H1 (cell line): Measurements from ENCODE around the gene ARHGAP10. TPM values are rescaled to one million over a fixed set of nuclear protein-coding genes. Genes with fewer than 3 reads are reported as not detected.
A peak's percentile ranks its signal among the peaks of the same experiment; 100 is the strongest.

Experiments used
- CTCF ChIA-PET: fragments of 300-600 bp; sonication (Branson Sonifier 250); formaldehyde crosslinking; loops from one replicate; lab custom pipeline; 2021; ENCODE audit not compliant: partially characterized antibody; lab: Charles Lee
- POLR2A ChIA-PET: fragments of 300-600 bp; sonication (Branson Sonifier 250); formaldehyde crosslinking; loops from one replicate; lab custom pipeline; 2021; ENCODE audit warnings: inconsistent platforms; ENCODE audit not compliant: partially characterized antibody; lab: Charles Lee
- DNase-seq, 2 experiments: peaks; one replicate each; pipeline versions ENCODE4 v3.0.0 to v3.0.0-alpha.2; 2010 to 2022; ENCODE audit warnings: low spot score in 2 of 2, low read depth in 1 of 2, mixed read lengths in 1 of 2
- FAIRE-seq: peaks from 2 replicates; lab custom pipeline; 2011; peaks lifted over from hg19 to GRCh38; lab: Jason Lieb, UNC
- H2AFZ ChIP-seq: 2 replicates; pipeline ENCODE4 v1.8.1; 2012; ENCODE audit warnings: low read length, inconsistent platforms
- H2AK5ac ChIP-seq: 2 replicates; pipeline ENCODE4 v1.6.1; 2013; ENCODE audit warnings: low read depth, low read length
- H2BK120ac ChIP-seq: replicated peaks from 2 replicates; pipeline ENCODE3; 2013; ENCODE audit warnings: low read depth, low read length, inconsistent platforms
- H2BK12ac ChIP-seq: 2 replicates; pipeline ENCODE4 v1.6.1; 2013; ENCODE audit warnings: low read depth, low read length
- H2BK15ac ChIP-seq: 2 replicates; pipeline ENCODE4 v1.6.1; 2013; ENCODE audit warnings: low read length
- H2BK20ac ChIP-seq: 2 replicates; pipeline ENCODE4 v1.6.1; 2013; ENCODE audit warnings: low read length
- H2BK5ac ChIP-seq: 2 replicates; pipeline ENCODE4 v1.6.1; 2013; ENCODE audit warnings: low read depth, low read length
- H3K14ac ChIP-seq: 2 replicates; pipeline ENCODE4 v1.6.1; 2013; ENCODE audit warnings: inconsistent platforms; ENCODE audit not compliant: insufficient read length
- H3K18ac ChIP-seq: 2 replicates; pipeline ENCODE4 v1.6.1; 2013; ENCODE audit warnings: low read length; ENCODE audit errors: extremely low read depth
- H3K23ac ChIP-seq: 2 replicates; pipeline ENCODE4 v1.6.1; 2013; ENCODE audit warnings: inconsistent platforms; ENCODE audit not compliant: insufficient read length
- H3K23me2 ChIP-seq: 2 replicates; pipeline ENCODE4 v1.6.1; 2013; ENCODE audit warnings: low read depth, low read length
- H3K27ac ChIP-seq: 2 replicates; pipeline ENCODE4 v1.6.1; 2011; ENCODE audit warnings: low read depth, low read length, inconsistent platforms
- H3K27me3 ChIP-seq, 4 experiments: replicated peaks in 1 of 4; 1 replicate in 1 of 4; 2 replicates in 3 of 4; pipeline versions ENCODE4 v1.6.1 to v1.8.1; 2011 to 2013; ENCODE audit warnings: low read length in 3 of 4, mild to moderate bottlenecking in 3 of 4, inconsistent platforms in 2 of 4, mixed read lengths in 2 of 4, moderate library complexity in 1 of 4; ENCODE audit not compliant: control insufficient read depth in 3 of 4, insufficient read depth in 3 of 4; ENCODE audit errors: extremely low read depth in 1 of 4
- H3K36me3 ChIP-seq, 4 experiments: 2 replicates each; pipeline versions ENCODE4 v1.6.1 to v1.8.1; 2011 to 2013; ENCODE audit warnings: mild to moderate bottlenecking in 4 of 4, low read length in 3 of 4, moderate library complexity in 2 of 4, control low read depth in 1 of 4, inconsistent platforms in 1 of 4; ENCODE audit not compliant: insufficient read depth in 4 of 4, control insufficient read depth in 2 of 4
- H3K4ac ChIP-seq: replicated peaks from 2 replicates; pipeline ENCODE3; 2013; ENCODE audit warnings: low read length, low read depth, mixed read lengths, inconsistent platforms; ENCODE audit not compliant: insufficient read length
- H3K4me1 ChIP-seq, 4 experiments: replicated peaks in 1 of 4; 1 replicate in 1 of 4; 2 replicates in 3 of 4; pipeline versions ENCODE4 v1.6.1 to v1.8.1; 2011 to 2013; ENCODE audit warnings: low read length in 3 of 4, inconsistent platforms in 2 of 4, mixed read lengths in 1 of 4; ENCODE audit not compliant: insufficient read depth in 4 of 4, control insufficient read depth in 3 of 4
- H3K4me2 ChIP-seq, 2 experiments: 2 replicates each; pipeline versions ENCODE4 v1.6.1 to v1.8.1; 2011 to 2013; ENCODE audit warnings: low read depth in 2 of 2, low read length in 2 of 2, control low read depth in 1 of 2, inconsistent platforms in 1 of 2, mild to moderate bottlenecking in 1 of 2; ENCODE audit not compliant: insufficient read depth in 1 of 2
- H3K4me3 ChIP-seq, 4 experiments: fragments of 200-600, 300-600 bp in 1 of 4; sonication (generic), shearing (Covaris generic), sonication (Bioruptor Twin) in 1 of 4; 2 replicates each; pipeline versions ENCODE4 v1.5.1 to v1.8.1; 2011 to 2016; ENCODE audit warnings: low read length in 4 of 4, low read depth in 3 of 4, control low read depth in 2 of 4, inconsistent platforms in 2 of 4, mild to moderate bottlenecking in 2 of 4, mixed read lengths in 1 of 4, moderate library complexity in 1 of 4; ENCODE audit not compliant: insufficient read depth in 2 of 4; ENCODE audit errors: extremely low read depth in 1 of 4
- H3K56ac ChIP-seq: replicated peaks from 2 replicates; pipeline ENCODE3; 2013; ENCODE audit warnings: low read depth, mild to moderate bottlenecking, mixed read lengths, low read length, inconsistent platforms; ENCODE audit not compliant: insufficient read length
- H3K79me1 ChIP-seq: 2 replicates; pipeline ENCODE4 v1.6.1; 2013; ENCODE audit warnings: low read depth, low read length, control low read depth
- H3K79me2 ChIP-seq, 2 experiments: 2 replicates each; pipeline versions ENCODE4 v1.6.1 to v1.8.1; 2012 to 2013; ENCODE audit warnings: low read length in 2 of 2, mild to moderate bottlenecking in 2 of 2, inconsistent platforms in 1 of 2; ENCODE audit not compliant: insufficient read depth in 2 of 2, control insufficient read depth in 1 of 2
- H3K9ac ChIP-seq, 4 experiments: replicated peaks in 1 of 4; 1 replicate in 1 of 4; 2 replicates in 3 of 4; pipeline versions ENCODE4 v1.6.1 to v1.8.1; 2011 to 2013; ENCODE audit warnings: low read depth in 3 of 4, low read length in 3 of 4, control low read depth in 2 of 4, mild to moderate bottlenecking in 2 of 4, moderate library complexity in 2 of 4, inconsistent platforms in 1 of 4; ENCODE audit errors: extremely low read depth in 1 of 4
- H3K9me3 ChIP-seq, 2 experiments: 2 replicates each; pipeline versions ENCODE4 v1.6.1 to v1.8.1; 2012 to 2013; ENCODE audit warnings: mild to moderate bottlenecking in 2 of 2, moderate library complexity in 2 of 2, control low read depth in 1 of 2, inconsistent platforms in 1 of 2, low read depth in 1 of 2, low read length in 1 of 2, mixed read lengths in 1 of 2; ENCODE audit not compliant: insufficient read depth in 2 of 2
- H4K20me1 ChIP-seq, 2 experiments: replicated peaks in 1 of 2; 2 replicates each; pipeline versions ENCODE3 to v1.8.1; 2011 to 2013; ENCODE audit warnings: inconsistent platforms in 2 of 2, low read length in 2 of 2, mild to moderate bottlenecking in 1 of 2; ENCODE audit not compliant: insufficient read depth in 2 of 2, control insufficient read depth in 1 of 2
- H4K5ac ChIP-seq: 2 replicates; pipeline ENCODE4 v1.6.1; 2013; ENCODE audit warnings: low read length, low read depth, mixed read lengths, inconsistent platforms; ENCODE audit not compliant: insufficient read length
- H4K8ac ChIP-seq: 2 replicates; pipeline ENCODE4 v1.8.0; 2013; ENCODE audit warnings: mild to moderate bottlenecking, moderate library complexity, low read length, inconsistent platforms; ENCODE audit not compliant: insufficient read depth; ENCODE audit errors: extremely low read depth
- H4K91ac ChIP-seq: replicated peaks from 2 replicates; pipeline ENCODE3; 2013; ENCODE audit warnings: low read length, mixed read lengths, inconsistent platforms; ENCODE audit not compliant: insufficient read length
- BCL11A ChIP-seq, 2 experiments: IDR thresholded peaks; one replicate each; pipeline ENCODE4 v1.6.1; 2011; ENCODE audit warnings: low read depth in 2 of 2, low read length in 2 of 2, mild to moderate bottlenecking in 2 of 2
- CBX5 ChIP-seq: fragments of 300-800, 300-1000 bp; sonication (generic); IDR thresholded peaks from 2 replicates; pipeline ENCODE4 v1.7.1; 2016; ENCODE audit warnings: antibody characterized with exemption, low read length, low read depth
- RBBP5 ChIP-seq: IDR thresholded peaks from 2 replicates; pipeline ENCODE4 v1.7.1; 2012; ENCODE audit warnings: low read depth, mild to moderate bottlenecking, inconsistent platforms, low read length, moderate library complexity, borderline replicate concordance
- RNF2 ChIP-seq: fragments of 200-900, 300-1000 bp; sonication (generic); IDR thresholded peaks from 2 replicates; pipeline ENCODE4 v1.7.1; 2016; ENCODE audit warnings: borderline replicate concordance, low read depth, mild to moderate bottlenecking, antibody characterized with exemption, low read length; ENCODE audit not compliant: poor library complexity, severe bottlenecking; ENCODE audit errors: missing control alignments
- SAP30 ChIP-seq: fragments of 300-600 bp; sonication (generic); IDR thresholded peaks from 2 replicates; pipeline ENCODE4 v1.7.1; 2012; ENCODE audit warnings: low read length, moderate library complexity, mild to moderate bottlenecking, inconsistent platforms; ENCODE audit not compliant: insufficient read depth, insufficient replicate concordance
- ZNF274 ChIP-seq: IDR thresholded peaks from 2 replicates; pipeline ENCODE4 v1.7.0; 2012; ENCODE audit warnings: low read length, borderline replicate concordance; ENCODE audit errors: extremely low read depth
- WGBS, 2 experiments: shearing (Covaris generic) in 1 of 2; methylation state at CpG; one replicate each; pipeline versions ENCODE4 v1.1.6 to v1.1.7; 2013 to 2015; ENCODE audit warnings: low lambda C conversion rate in 2 of 2, mixed read lengths in 2 of 2, inconsistent platforms in 1 of 2, low coverage in 1 of 2, missing lambda C conversion rate in 1 of 2; ENCODE audit not compliant: insufficient replicate concordance in 2 of 2, insufficient coverage in 1 of 2, insufficient read length in 1 of 2; ENCODE audit errors: extremely low coverage in 1 of 2, missing lambda C conversion rate in 1 of 2; 5-methylcytosine and 5-hydroxymethylcytosine counted together
- polyA plus RNA-seq, 7 experiments: library from polyadenylated mRNA; depleted of rRNA in 3 of 7; stranded (reverse) in 5 of 7; unstranded in 2 of 7; fragments of >200 nt in 5 of 7; fragments of 200-250 nt in 2 of 7; gene quantifications; 1 replicate in 5 of 7; 2 replicates in 1 of 7; 4 replicates in 1 of 7; pipeline versions ENCODE4 v1.2.1 to v1.2.3, GENCODE V29; 2011 to 2013; ENCODE audit warnings: missing spikeins in 2 of 7, mixed read lengths in 2 of 7
- total RNA-seq: library from RNA; stranded (reverse); fragmentation: NEBNext Ultra II Directional; extraction: Animal tissue kit (Norgen Biotek cat#: 25700); gene quantifications from 2 replicates; pipeline ENCODE4 v1.2.1, GENCODE V29; 2021
- TF ChIP-seq, protein P1 (sequence below): IDR thresholded peaks from 2 replicates; pipeline ENCODE4 v1.6.1; 2012; ENCODE audit warnings: low read length, inconsistent platforms
- TF ChIP-seq, protein P2 (sequence below): IDR thresholded peaks from 2 replicates; pipeline ENCODE4 v1.6.1; 2011; ENCODE audit warnings: low read length, improper control_type of control experiment

Gene ARHGAP10
- total and polyA plus RNA-seq, 2 of the 8 experiments (the other 6 are each of a cell fraction or from before 2014, with no cell fraction given) = 3.7 to 6.1 TPM

DNA sequence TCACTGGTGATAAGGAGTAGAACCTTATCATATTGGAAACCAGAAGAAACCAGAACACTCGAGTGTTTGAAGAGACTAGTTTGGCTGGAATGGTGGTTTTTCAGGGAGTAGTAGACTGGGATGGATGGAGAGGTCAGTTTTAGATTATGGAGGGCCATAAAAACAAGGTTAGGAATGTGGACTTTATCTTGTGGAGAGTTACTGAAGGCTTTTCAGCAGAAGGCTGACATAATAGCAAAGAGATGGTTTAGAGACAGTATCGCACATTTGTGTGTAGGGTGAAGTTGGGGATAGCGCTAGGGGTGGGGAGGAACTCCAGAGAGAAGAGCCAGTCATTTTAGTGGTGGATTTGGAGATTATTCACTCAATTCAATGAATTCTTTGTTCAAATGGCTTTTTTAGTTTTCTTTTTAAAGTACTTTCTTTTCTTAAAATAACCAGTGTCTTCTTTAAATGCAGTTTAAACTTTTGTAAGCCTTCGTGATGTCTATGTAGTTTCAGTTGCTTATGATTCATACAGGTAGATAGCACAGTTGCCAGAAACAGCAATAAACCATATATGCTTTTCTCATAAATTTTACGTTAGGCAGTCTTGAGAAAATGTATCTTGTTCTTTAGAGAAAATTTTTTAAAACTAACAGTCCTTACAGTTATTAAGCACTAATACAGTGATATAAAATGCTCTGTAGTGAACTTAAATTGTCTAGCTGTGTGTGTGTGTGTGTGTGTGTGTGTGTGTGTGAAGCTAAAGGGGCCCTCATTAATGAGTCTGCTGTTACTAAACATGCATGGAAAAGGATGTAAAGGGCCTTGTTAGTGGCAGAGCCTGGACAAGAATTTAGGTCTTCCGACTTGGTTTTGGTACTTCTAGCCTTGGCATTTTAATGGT, 3.8 kb downstream of the ARHGAP10 start:
- H3K4me2 ChIP-seq = no peak overlapping the region
- H3K18ac ChIP-seq = no peak overlapping the region
- CTCF ChIA-PET = no interaction called here
- H3K36me3 ChIP-seq = no peaks in the 10 kb centered on the region
- no peaks in the 10 kb centered on the region for H3K79me1 ChIP-seq
- H2BK20ac ChIP-seq = no peak overlapping the region
- H4K8ac ChIP-seq = no peak overlapping the region
- no peak overlapping the region for H2BK5ac ChIP-seq
- H3K27ac ChIP-seq = no peak overlapping the region
- H4K20me1 ChIP-seq = no peaks in the 10 kb centered on the region
- POLR2A ChIA-PET = no interaction called here
- no peak overlapping the region for H2BK15ac ChIP-seq
- H3K79me2 ChIP-seq = 0 out of 4 replicates have a peak, but pooled peaks cover 0 to 2% of the 10 kb centered on the region in 2 experiments
- H4K91ac ChIP-seq = peak overlapping the region; percentile 25
- no peak overlapping the region for H3K4ac ChIP-seq
- H3K4me3 ChIP-seq = no peak overlapping the region
- no peak overlapping the region for H2BK120ac ChIP-seq
- DNase-seq (no peak), FAIRE-seq (no peak)
- WGBS, 2 experiments = 84% methylated on average over 6 of the region's 6 CpGs; no CpG with 5 or more reads in 1 of the 2 experiments
- H3K4me1 ChIP-seq = peaks cover 0 to 20% (median 10%) of the 10 kb centered on the region in 4 experiments; a peak in 6 of 7 replicates
- H2AFZ ChIP-seq = no peak overlapping the region
- H2BK12ac ChIP-seq = no peak overlapping the region
- H2AK5ac ChIP-seq = no peak overlapping the region
- H3K27me3 ChIP-seq = peaks cover 3 to 36% (median 23%) of the 10 kb centered on the region in 4 experiments
- no peak overlapping the region for H3K9ac ChIP-seq
- H3K23me2 ChIP-seq = peaks cover 10% of the 10 kb centered on the region; the same call in 1 of the 2 replicates
- no peak overlapping the region for H3K56ac ChIP-seq
- H3K23ac ChIP-seq = no peak overlapping the region
- H4K5ac ChIP-seq = no peak overlapping the region
- no peak overlapping the region for H3K14ac ChIP-seq
- H3K9me3 ChIP-seq = no peaks in the 10 kb centered on the region
- TF ChIP-seq, protein P1, sequence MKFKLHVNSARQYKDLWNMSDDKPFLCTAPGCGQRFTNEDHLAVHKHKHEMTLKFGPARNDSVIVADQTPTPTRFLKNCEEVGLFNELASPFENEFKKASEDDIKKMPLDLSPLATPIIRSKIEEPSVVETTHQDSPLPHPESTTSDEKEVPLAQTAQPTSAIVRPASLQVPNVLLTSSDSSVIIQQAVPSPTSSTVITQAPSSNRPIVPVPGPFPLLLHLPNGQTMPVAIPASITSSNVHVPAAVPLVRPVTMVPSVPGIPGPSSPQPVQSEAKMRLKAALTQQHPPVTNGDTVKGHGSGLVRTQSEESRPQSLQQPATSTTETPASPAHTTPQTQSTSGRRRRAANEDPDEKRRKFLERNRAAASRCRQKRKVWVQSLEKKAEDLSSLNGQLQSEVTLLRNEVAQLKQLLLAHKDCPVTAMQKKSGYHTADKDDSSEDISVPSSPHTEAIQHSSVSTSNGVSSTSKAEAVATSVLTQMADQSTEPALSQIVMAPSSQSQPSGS = no peak
- TF ChIP-seq BCL11A (IDR thresholded peaks at IDR 0.05; ENCODE audit: low read depth in 2 of 2, low read length in 2 of 2) = no peak
- no peak for TF ChIP-seq RBBP5
- no peak for TF ChIP-seq SAP30
- TF ChIP-seq RNF2 = no peak
- TF ChIP-seq, protein P2, sequence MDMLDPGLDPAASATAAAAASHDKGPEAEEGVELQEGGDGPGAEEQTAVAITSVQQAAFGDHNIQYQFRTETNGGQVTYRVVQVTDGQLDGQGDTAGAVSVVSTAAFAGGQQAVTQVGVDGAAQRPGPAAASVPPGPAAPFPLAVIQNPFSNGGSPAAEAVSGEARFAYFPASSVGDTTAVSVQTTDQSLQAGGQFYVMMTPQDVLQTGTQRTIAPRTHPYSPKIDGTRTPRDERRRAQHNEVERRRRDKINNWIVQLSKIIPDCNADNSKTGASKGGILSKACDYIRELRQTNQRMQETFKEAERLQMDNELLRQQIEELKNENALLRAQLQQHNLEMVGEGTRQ = no peak
- TF ChIP-seq ZNF274 = no peak
- TF ChIP-seq CBX5 = no peak
